Breast epithelium (tissue), 3 donors: ENCODE measurements around the gene GH2.
"Not testable (repeated sequence)": the region's sequence is repeated elsewhere in the genome, so short reads cannot be mapped to it uniquely, and the experiment has no call there.

ENCODE experiments used
- CTCF ChIP-seq, 3 donors: fragments of 450-650 bp; IDR thresholded peaks; one replicate each; pipeline ENCODE4 v1.5.1; 2016 to 2017; ENCODE audit warnings: antibody characterized with exemption in 3 of 3, mild to moderate bottlenecking in 3 of 3, moderate library complexity in 3 of 3
- POLR2A ChIP-seq: fragments of 450-650 bp; IDR thresholded peaks from one replicate; pipeline ENCODE4 v1.6.1; 2016; ENCODE audit warnings: antibody characterized with exemption, mild to moderate bottlenecking, moderate library complexity

- TF ChIP-seq CTCF (IDR thresholded peaks at IDR 0.05); POLR2A: not testable (repeated sequence)
Measured at GRCh38 chr17:63909586-63909985, 27.8 kb upstream of the GH2 start.
